ENCODE measurements around the gene CALD1. TPM values are rescaled to one million over a fixed set of nuclear protein-coding genes. Genes with fewer than 3 reads are reported as not detected.
A peak's percentile ranks its signal among the peaks of the same experiment; 100 is the strongest.

CALD1 gene
- polyA plus RNA-seq, 4 donors, result 3.4 to 70.8 (median 45.3) TPM

DNA sequence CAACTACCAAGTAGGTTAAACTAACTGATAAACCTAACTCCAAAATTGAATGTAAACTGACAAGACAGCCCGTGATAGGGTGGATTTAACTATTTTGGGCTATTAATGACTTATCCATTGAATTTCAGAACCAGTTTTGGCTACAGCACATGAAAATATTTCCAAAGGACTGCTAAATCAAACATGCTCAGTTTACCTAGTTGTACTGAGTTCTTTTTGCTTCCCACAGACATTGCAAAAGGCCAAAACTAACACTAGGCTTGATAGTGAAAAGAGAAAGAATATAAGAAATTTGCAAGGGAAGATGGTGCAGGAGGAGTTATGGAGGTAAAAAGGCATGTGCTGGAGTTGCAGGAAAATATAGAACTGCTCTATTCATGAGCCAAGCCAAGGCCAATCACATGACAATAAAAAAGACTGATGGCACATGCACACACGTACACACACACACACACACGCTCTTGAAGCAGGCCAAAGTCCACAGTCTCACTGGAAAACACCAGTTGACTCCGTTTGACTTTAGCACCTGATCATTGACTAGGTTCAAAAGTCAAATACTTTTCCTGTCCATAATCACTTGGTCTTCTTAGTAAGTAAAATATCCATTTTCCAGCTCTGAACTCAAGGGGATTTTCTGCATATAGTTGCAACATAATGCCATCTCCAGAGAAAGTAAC, 130.9 kb downstream of the CALD1 start:
- Histone ChIP-seq H3K4me1 (ENCODE audit: control insufficient read depth in 3 of 3, insufficient read depth in 2 of 3, low read depth in 1 of 3, low read length in 2 of 3) (peaks cover 2 to 11% (median 2%) of the 10 kb centered on the region in 3 donors), H3K4me3 (ENCODE audit: low read depth in 1 of 3, low read length in 3 of 3) (no peak overlapping the region), H3K9me3 (ENCODE audit: control insufficient read depth in 2 of 2, insufficient read depth in 1 of 2, low read depth in 1 of 2, low read length in 1 of 2) (no peaks in the 10 kb centered on the region), H3K36me3 (ENCODE audit: control insufficient read depth in 3 of 3, insufficient read depth in 2 of 3, low read depth in 1 of 3, low read length in 3 of 3) (no peaks in the 10 kb centered on the region), H3K27me3 (ENCODE audit: control insufficient read depth in 3 of 3, insufficient read depth in 3 of 3, low read length in 3 of 3) (no peaks in the 10 kb centered on the region), H3K27ac (ENCODE audit: low read depth in 1 of 3, low read length in 2 of 3) (peak overlapping the region in 1 of 3 donors; percentile 42)
- peak; percentile 80 to 88 for DNase-seq
- 32 to 59% (median 38%) methylated on average over 4 of the region's 4 CpGs for WGBS, 3 donors
- no peak for FAIRE-seq

- Histone ChIP-seq H3K9me3 (ENCODE audit: control insufficient read depth in 2 of 2, insufficient read depth in 1 of 2, low read depth in 1 of 2, low read length in 1 of 2) (no peaks in the 10 kb centered on the region), H3K4me3 (ENCODE audit: low read depth in 1 of 3, low read length in 3 of 3) (no peak overlapping the region), H3K4me1 (ENCODE audit: control insufficient read depth in 3 of 3, insufficient read depth in 2 of 3, low read depth in 1 of 3, low read length in 2 of 3) (peaks cover 2 to 11% (median 2%) of the 10 kb centered on the region in 3 donors), H3K27me3 (ENCODE audit: control insufficient read depth in 3 of 3, insufficient read depth in 3 of 3, low read length in 3 of 3) (no peaks in the 10 kb centered on the region), H3K27ac (ENCODE audit: low read depth in 1 of 3, low read length in 2 of 3) (peak overlapping the region in 1 of 3 donors; percentile 39), H3K36me3 (ENCODE audit: control insufficient read depth in 3 of 3, insufficient read depth in 2 of 3, low read depth in 1 of 3, low read length in 3 of 3) (no peaks in the 10 kb centered on the region)
- DNase-seq (no peak), FAIRE-seq (no peak)
- 87 to 96% (median 93%) methylated on average over 4 of the region's 4 CpGs for WGBS, 3 donors
Measured at GRCh38 chr7:134910968-134911367, 131.5 kb downstream of the CALD1 start.

DNA sequence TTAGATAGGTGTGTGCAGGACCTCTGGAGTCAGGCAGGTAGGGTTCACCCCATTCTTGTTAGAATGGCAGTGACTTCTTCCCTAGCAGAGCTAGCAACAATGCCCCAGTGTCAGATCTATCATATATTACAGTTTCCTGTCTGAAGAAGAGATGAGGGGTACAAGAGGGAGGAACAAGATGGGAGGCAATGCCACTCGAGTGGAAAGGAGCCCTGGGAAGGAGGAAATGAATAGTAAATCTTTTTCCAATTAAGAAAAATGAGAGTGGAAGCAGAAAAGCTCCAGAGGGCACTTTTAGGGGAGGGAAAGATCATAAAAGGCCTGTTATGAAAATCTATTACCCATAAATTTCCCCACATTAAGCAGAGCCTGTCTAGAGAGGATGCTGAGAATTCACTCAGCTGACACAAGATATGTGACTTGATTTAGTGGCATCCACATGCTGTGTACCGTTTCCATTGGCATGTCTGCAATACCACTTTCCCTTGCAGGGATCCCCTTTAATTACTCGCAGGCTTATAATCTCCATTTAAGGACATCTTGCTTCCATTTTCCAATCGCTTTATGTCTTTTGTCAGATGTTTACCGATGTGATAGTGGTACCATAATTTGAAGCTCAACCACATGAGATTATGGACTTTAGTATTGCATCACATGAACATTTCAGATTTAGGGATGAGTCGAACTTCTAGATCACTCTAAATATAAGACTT, 136.9 kb downstream of the CALD1 start:
- H3K4me3 ChIP-seq (ENCODE audit: low read depth in 1 of 3, low read length in 3 of 3), result no peak overlapping the region
- no peaks in the 10 kb centered on the region for H3K9me3 ChIP-seq (ENCODE audit: control insufficient read depth in 2 of 2, insufficient read depth in 1 of 2, low read depth in 1 of 2, low read length in 1 of 2)
- H3K27me3 ChIP-seq (ENCODE audit: control insufficient read depth in 3 of 3, insufficient read depth in 3 of 3, low read length in 3 of 3), result no peaks in the 10 kb centered on the region
- peaks cover 0 to 2% (median under 1%) of the 10 kb centered on the region in 3 donors for H3K4me1 ChIP-seq (ENCODE audit: control insufficient read depth in 3 of 3, insufficient read depth in 2 of 3, low read depth in 1 of 3, low read length in 2 of 3)
- WGBS, 3 donors, result 66 to 81% (median 73%) methylated on average over 6 of the region's 6 CpGs
- H3K36me3 ChIP-seq (ENCODE audit: control insufficient read depth in 3 of 3, insufficient read depth in 2 of 3, low read depth in 1 of 3, low read length in 3 of 3), result no peaks in the 10 kb centered on the region
- no peak for FAIRE-seq
- no peak overlapping the region for H3K27ac ChIP-seq (ENCODE audit: low read depth in 1 of 3, low read length in 2 of 3)
- DNase-seq, result no peak

DNA sequence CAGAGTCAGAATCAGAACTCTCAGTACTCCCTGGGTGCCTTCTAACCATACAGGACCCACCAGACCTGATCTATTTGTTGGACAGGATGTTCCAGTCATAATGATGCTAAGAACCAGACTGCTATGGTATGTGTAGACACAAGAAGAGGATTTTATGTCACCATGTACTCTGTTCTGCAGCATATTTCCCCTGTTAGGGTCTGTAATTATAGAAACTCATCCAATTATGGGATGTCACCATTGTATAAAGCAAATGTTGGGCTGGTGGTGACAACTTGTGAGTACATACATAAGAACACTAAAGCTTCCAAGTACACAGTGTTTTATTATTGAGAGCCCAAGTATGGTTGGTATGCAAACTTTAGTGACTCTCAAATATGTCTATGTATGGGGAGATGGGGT, 139.8 kb downstream of the CALD1 start:
- DNase-seq (no peak), FAIRE-seq (no peak)
- Histone ChIP-seq H3K4me1 (ENCODE audit: control insufficient read depth in 3 of 3, insufficient read depth in 2 of 3, low read depth in 1 of 3, low read length in 2 of 3) (peaks cover 0 to 2% (median 0%) of the 10 kb centered on the region in 3 donors), H3K27me3 (ENCODE audit: control insufficient read depth in 3 of 3, insufficient read depth in 3 of 3, low read length in 3 of 3) (no peaks in the 10 kb centered on the region), H3K4me3 (ENCODE audit: low read depth in 1 of 3, low read length in 3 of 3) (no peak overlapping the region), H3K27ac (ENCODE audit: low read depth in 1 of 3, low read length in 2 of 3) (peak overlapping the region in 1 of 3 donors; percentile 26), H3K9me3 (ENCODE audit: control insufficient read depth in 2 of 2, insufficient read depth in 1 of 2, low read depth in 1 of 2, low read length in 1 of 2) (no peaks in the 10 kb centered on the region), H3K36me3 (ENCODE audit: control insufficient read depth in 3 of 3, insufficient read depth in 2 of 3, low read depth in 1 of 3, low read length in 3 of 3) (no peaks in the 10 kb centered on the region)

DNA sequence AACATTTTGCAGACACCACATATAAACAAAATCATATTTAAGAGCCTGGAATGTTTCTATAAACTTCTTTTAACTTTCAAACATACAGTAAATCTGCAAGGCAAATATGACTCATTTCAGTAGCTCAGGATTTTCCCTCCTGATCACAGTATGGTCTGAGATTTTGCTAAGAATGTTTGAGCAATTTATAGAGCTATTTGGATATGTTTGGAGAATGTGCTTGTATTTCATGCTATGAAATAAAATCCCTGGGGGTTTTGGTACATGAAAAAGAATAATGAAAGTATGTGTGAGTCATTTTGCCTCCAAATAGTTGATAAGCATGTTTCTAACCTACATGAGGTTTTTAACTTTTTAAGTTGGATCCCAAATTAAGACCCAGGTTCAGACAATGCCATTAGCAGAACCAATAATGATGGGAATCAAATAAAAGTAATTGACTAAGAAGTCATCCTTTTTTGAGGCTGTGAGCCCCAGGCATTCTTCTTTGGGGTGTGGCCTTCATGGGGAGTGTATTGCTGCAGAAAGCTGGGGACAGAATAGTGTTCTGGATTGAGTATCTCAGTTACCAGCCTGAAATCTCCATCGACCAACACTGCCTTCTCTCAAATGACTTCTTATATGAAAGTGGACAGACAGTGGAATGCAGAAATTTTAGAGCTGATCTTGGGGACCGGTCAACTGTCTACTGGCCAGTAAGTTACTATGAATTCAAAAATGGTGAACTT, 140.8 kb downstream of the CALD1 start:
- H3K9me3 ChIP-seq (ENCODE audit: control insufficient read depth in 2 of 2, insufficient read depth in 1 of 2, low read depth in 1 of 2, low read length in 1 of 2), result no peaks in the 10 kb centered on the region
- 70 to 77% (median 71%) methylated on average over 2 of the region's 2 CpGs for WGBS, 3 donors
- H3K36me3 ChIP-seq (ENCODE audit: control insufficient read depth in 3 of 3, insufficient read depth in 2 of 3, low read depth in 1 of 3, low read length in 3 of 3), result no peaks in the 10 kb centered on the region
- H3K4me3 ChIP-seq (ENCODE audit: low read depth in 1 of 3, low read length in 3 of 3), result no peak overlapping the region
- FAIRE-seq (no peak), DNase-seq (no peak)
- H3K4me1 ChIP-seq (ENCODE audit: control insufficient read depth in 3 of 3, insufficient read depth in 2 of 3, low read depth in 1 of 3, low read length in 2 of 3), result peaks cover 0 to 2% (median 0%) of the 10 kb centered on the region in 3 donors
- no peaks in the 10 kb centered on the region for H3K27me3 ChIP-seq (ENCODE audit: control insufficient read depth in 3 of 3, insufficient read depth in 3 of 3, low read length in 3 of 3)
- peak overlapping the region in 2 of 3 donors; percentile 9 to 29 for H3K27ac ChIP-seq (ENCODE audit: low read depth in 1 of 3, low read length in 2 of 3)

- DNase-seq (no peak), FAIRE-seq (no peak)
- no peak overlapping the region for H3K4me3 ChIP-seq (ENCODE audit: low read depth in 1 of 3, low read length in 3 of 3)
- no peaks in the 10 kb centered on the region for H3K36me3 ChIP-seq (ENCODE audit: control insufficient read depth in 3 of 3, insufficient read depth in 2 of 3, low read depth in 1 of 3, low read length in 3 of 3)
- peaks cover 0 to 2% (median 0%) of the 10 kb centered on the region in 3 donors for H3K4me1 ChIP-seq (ENCODE audit: control insufficient read depth in 3 of 3, insufficient read depth in 2 of 3, low read depth in 1 of 3, low read length in 2 of 3)
- 88 to 92% (median 89%) methylated on average over 5 of the region's 5 CpGs for WGBS, 3 donors
- H3K27ac ChIP-seq (ENCODE audit: low read depth in 1 of 3, low read length in 2 of 3), result no peak overlapping the region
- no peaks in the 10 kb centered on the region for H3K27me3 ChIP-seq (ENCODE audit: control insufficient read depth in 3 of 3, insufficient read depth in 3 of 3, low read length in 3 of 3)
- H3K9me3 ChIP-seq (ENCODE audit: control insufficient read depth in 2 of 2, insufficient read depth in 1 of 2, low read depth in 1 of 2, low read length in 1 of 2), result peaks cover 0 to 2% of the 10 kb centered on the region in 2 donors
Measured at GRCh38 chr7:134922720-134923704, 143.6 kb downstream of the CALD1 start.

GRCh38 chr7:134925766-134926165, 146.3 kb downstream of the CALD1 start:
- 84 to 88% (median 86%) methylated on average over 5 of the region's 5 CpGs for WGBS, 3 donors
- DNase-seq (no peak), FAIRE-seq (no peak)
- no peaks in the 10 kb centered on the region for H3K4me1 ChIP-seq (ENCODE audit: control insufficient read depth in 3 of 3, insufficient read depth in 2 of 3, low read depth in 1 of 3, low read length in 2 of 3)
- H3K27me3 ChIP-seq (ENCODE audit: control insufficient read depth in 3 of 3, insufficient read depth in 3 of 3, low read length in 3 of 3), result no peaks in the 10 kb centered on the region
- peaks cover 0 to 2% of the 10 kb centered on the region in 2 donors for H3K9me3 ChIP-seq (ENCODE audit: control insufficient read depth in 2 of 2, insufficient read depth in 1 of 2, low read depth in 1 of 2, low read length in 1 of 2)
- no peak overlapping the region for H3K27ac ChIP-seq (ENCODE audit: low read depth in 1 of 3, low read length in 2 of 3)
- no peak overlapping the region for H3K4me3 ChIP-seq (ENCODE audit: low read depth in 1 of 3, low read length in 3 of 3)
- no peaks in the 10 kb centered on the region for H3K36me3 ChIP-seq (ENCODE audit: control insufficient read depth in 3 of 3, insufficient read depth in 2 of 3, low read depth in 1 of 3, low read length in 3 of 3)

Data from small intestine (tissue), 7 donors.